MM.1S (cell line): ENCODE measurements around the gene CCDC88C.
A peak's percentile ranks its signal among the peaks of the same experiment; 100 is the strongest.

Experiments used
- DNase-seq: peaks from one replicate; pipeline ENCODE4 v3.0.0-alpha.2; 2015
- H2AFZ ChIP-seq: fragments of 300-600 bp; sonication (generic); 2 replicates; pipeline ENCODE4 v1.6.0; 2016; ENCODE audit warnings: antibody characterized with exemption, low read length
- H3F3A ChIP-seq: fragments of 300-600 bp; sonication (generic); 2 replicates; pipeline ENCODE4 v1.6.1; 2016; ENCODE audit warnings: mild to moderate bottlenecking, antibody characterized with exemption, low read length, moderate library complexity, mixed read lengths; ENCODE audit not compliant: insufficient read depth
- H3K27ac ChIP-seq: fragments of 300-600 bp; sonication (generic); 2 replicates; pipeline ENCODE4 v1.5.1; 2016; ENCODE audit warnings: mild to moderate bottlenecking, low read length
- H3K27me3 ChIP-seq: fragments of 300-600 bp; sonication (generic); replicated peaks from 2 replicates; pipeline ENCODE4 v1.6.0; 2016; ENCODE audit warnings: low read length; ENCODE audit not compliant: insufficient read depth
- H3K36me3 ChIP-seq: fragments of 300-600 bp; sonication (generic); replicated peaks from 2 replicates; pipeline ENCODE4 v1.6.1; 2016; ENCODE audit warnings: mild to moderate bottlenecking, low read length, mixed read lengths; ENCODE audit not compliant: insufficient read depth
- H3K4me1 ChIP-seq: fragments of 300-600 bp; sonication (generic); 2 replicates; pipeline ENCODE4 v1.6.1; 2016; ENCODE audit warnings: low read length, mixed read lengths
- H3K4me2 ChIP-seq: fragments of 300-600 bp; sonication (generic); 2 replicates; pipeline ENCODE4 v1.6.0; 2016; ENCODE audit warnings: low read depth, low read length
- H3K4me3 ChIP-seq: fragments of 300-600 bp; sonication (generic); 2 replicates; pipeline ENCODE4 v1.5.1; 2016; ENCODE audit warnings: low read length, mixed read lengths
- H3K79me2 ChIP-seq: fragments of 300-600 bp; sonication (generic); 2 replicates; pipeline ENCODE4 v1.6.1; 2016; ENCODE audit warnings: mixed run types, low read length, mixed read lengths
- H3K9ac ChIP-seq: fragments of 300-600 bp; sonication (generic); 2 replicates; pipeline ENCODE4 v1.6.1; 2016; ENCODE audit warnings: low read length, mixed read lengths
- H3K9me2 ChIP-seq: fragments of 300-600 bp; sonication (generic); replicated peaks from 2 replicates; pipeline ENCODE4 v1.6.1; 2016; ENCODE audit warnings: mild to moderate bottlenecking, low read length, mixed read lengths; ENCODE audit not compliant: insufficient read depth
- H3K9me3 ChIP-seq: fragments of 300-600 bp; sonication (generic); replicated peaks from 2 replicates; pipeline ENCODE4 v1.6.1; 2016; ENCODE audit warnings: mild to moderate bottlenecking, low read length, mixed read lengths; ENCODE audit not compliant: insufficient read depth
- H4K20me1 ChIP-seq: fragments of 300-600 bp; sonication (generic); 2 replicates; pipeline ENCODE4 v1.6.1; 2016; ENCODE audit warnings: mild to moderate bottlenecking, low read length, moderate library complexity, mixed read lengths; ENCODE audit not compliant: insufficient read depth
- CTCF ChIP-seq: fragments of 300-600 bp; sonication (generic); IDR thresholded peaks from 2 replicates; pipeline ENCODE4 v1.5.1; 2016; ENCODE audit warnings: antibody characterized with exemption, low read length, mixed read lengths
- EZH2 ChIP-seq: fragments of 300-600 bp; sonication (generic); optimal IDR thresholded peaks from 2 replicates; pipeline ENCODE3; 2017; ENCODE audit warnings: low read depth, mild to moderate bottlenecking, antibody characterized with exemption, low read length, mixed read lengths
- EZH2phosphoT487 ChIP-seq: fragments of 300-600 bp; sonication (generic); IDR thresholded peaks from 2 replicates; pipeline ENCODE4 v1.6.1; 2018; ENCODE audit warnings: antibody characterized with exemption, low read length

Gene CCDC88C

GRCh38 chr14:91322623-91323022 is 95.0 kb downstream of the CCDC88C start:
- no peaks in the 10 kb centered on the region for H3K9me2 ChIP-seq
- DNase-seq: no peak
- H4K20me1 ChIP-seq: no peaks in the 10 kb centered on the region
- H3K9me3 ChIP-seq: no peaks in the 10 kb centered on the region
- no peak overlapping the region for H3K4me2 ChIP-seq
- no peaks in the 10 kb centered on the region for H3K27me3 ChIP-seq
- no peak overlapping the region for H3K9ac ChIP-seq
- H3K4me3 ChIP-seq: no peak overlapping the region
- peaks cover 43% of the 10 kb centered on the region for H3F3A ChIP-seq
- peaks cover 76% of the 10 kb centered on the region for H3K79me2 ChIP-seq
- H3K36me3 ChIP-seq: no peaks in the 10 kb centered on the region
- no peak for TF ChIP-seq EZH2phosphoT487
- TF ChIP-seq CTCF: no peak
- no peak for TF ChIP-seq EZH2
- no peak overlapping the region for H2AFZ ChIP-seq
- peak overlapping the region; percentile 98; the same call in 1 of the 2 replicates for H3K27ac ChIP-seq
- H3K4me1 ChIP-seq: peaks cover 78% of the 10 kb centered on the region

- Histone ChIP-seq H3K36me3 (no peaks in the 10 kb centered on the region), H3K79me2 (peaks cover 72% of the 10 kb centered on the region), H3K9ac (no peak overlapping the region), H3K4me3 (no peak overlapping the region), H3F3A (peaks cover 52% of the 10 kb centered on the region), H3K9me2 (no peaks in the 10 kb centered on the region), H4K20me1 (no peaks in the 10 kb centered on the region), H3K27me3 (no peaks in the 10 kb centered on the region), H3K9me3 (no peaks in the 10 kb centered on the region), H2AFZ (no peak overlapping the region), H3K4me1 (peaks cover 83% of the 10 kb centered on the region), H3K27ac (peak overlapping the region; percentile 13; the same call in 1 of the 2 replicates), H3K4me2 (no peak overlapping the region)
- no peak for TF ChIP-seq EZH2phosphoT487
- TF ChIP-seq CTCF: no peak
- no peak for TF ChIP-seq EZH2
- no peak for DNase-seq
These were observed 96.5 kb downstream of the CCDC88C start for GRCh38 chr14:91321131-91321530.

GRCh38 chr14:91320266-91320665 is 97.4 kb downstream of the CCDC88C start:
- Histone ChIP-seq H2AFZ (no peak overlapping the region), H3K79me2 (peaks cover 72% of the 10 kb centered on the region), H3K4me1 (peaks cover 78% of the 10 kb centered on the region), H3K9me3 (no peaks in the 10 kb centered on the region), H4K20me1 (no peaks in the 10 kb centered on the region), H3K27me3 (no peaks in the 10 kb centered on the region), H3K4me2 (no peak overlapping the region), H3K4me3 (no peak overlapping the region), H3K9ac (no peak overlapping the region), H3K9me2 (no peaks in the 10 kb centered on the region), H3K36me3 (no peaks in the 10 kb centered on the region), H3F3A (peaks cover 54% of the 10 kb centered on the region), H3K27ac (no peak overlapping the region; the same call in 1 of the 2 replicates)
- TF ChIP-seq EZH2phosphoT487: no peak
- no peak for DNase-seq

GRCh38 chr14:91318911-91319310 is 98.7 kb downstream of the CCDC88C start:
- Histone ChIP-seq H4K20me1 (no peaks in the 10 kb centered on the region), H3K9ac (no peak overlapping the region), H3K27ac (peak overlapping the region; percentile 93; the same call in 1 of the 2 replicates), H3K4me1 (peaks cover 66% of the 10 kb centered on the region), H2AFZ (no peak overlapping the region), H3K9me3 (no peaks in the 10 kb centered on the region), H3K4me2 (no peak overlapping the region), H3K79me2 (peaks cover 79% of the 10 kb centered on the region), H3K36me3 (no peaks in the 10 kb centered on the region), H3K4me3 (no peak overlapping the region), H3F3A (peaks cover 41% of the 10 kb centered on the region), H3K9me2 (no peaks in the 10 kb centered on the region), H3K27me3 (no peaks in the 10 kb centered on the region)
- no peak for TF ChIP-seq EZH2phosphoT487
- no peak for TF ChIP-seq EZH2
- TF ChIP-seq CTCF: no peak
- no peak for DNase-seq
